Progenitor cell of endocrine pancreas (in vitro differentiated cells): ENCODE data around the gene CCDC192. TPM values are rescaled to one million over a fixed set of nuclear protein-coding genes. Genes with fewer than 3 reads are reported as not detected.

Source experiments
- DNase-seq: peaks from one replicate; pipeline ENCODE4 v3.0.0; 2021; ENCODE audit warnings: low spot score; ENCODE audit not compliant: unreplicated experiment
- H3K27ac Mint-ChIP-seq: 2 replicates; pipeline ENCODE4 v1.8.0; 2021; ENCODE audit warnings: mild to moderate bottlenecking, moderate library complexity, mixed read lengths
- H3K27me3 Mint-ChIP-seq: 2 replicates; pipeline ENCODE4 v1.8.0; 2021; ENCODE audit warnings: mixed read lengths
- H3K36me3 Mint-ChIP-seq: 2 replicates; pipeline ENCODE4 v1.8.0; 2022; ENCODE audit warnings: mixed read lengths; ENCODE audit not compliant: insufficient read depth
- H3K4me1 Mint-ChIP-seq: 2 replicates; pipeline ENCODE4 v1.8.0; 2021; ENCODE audit warnings: low read depth, mixed read lengths
- H3K4me3 Mint-ChIP-seq: 2 replicates; pipeline ENCODE4 v1.8.0; 2021; ENCODE audit warnings: low read depth, mild to moderate bottlenecking, moderate library complexity, mixed read lengths
- H3K9me3 Mint-ChIP-seq: 2 replicates; pipeline ENCODE4 v1.8.0; 2021; ENCODE audit warnings: low read depth, mixed read lengths
- CTCF ChIP-seq: fragments of 200-600 bp; sonication (generic); IDR thresholded peaks from one replicate; pipeline ENCODE4 v1.5.0; 2021; ENCODE audit warnings: antibody characterized with exemption, mild to moderate bottlenecking; ENCODE audit not compliant: unreplicated experiment
- total RNA-seq: library from RNA; stranded (reverse); gene quantifications from 2 replicates; pipeline ENCODE4 v1.2.1, GENCODE V29; 2021

CCDC192 gene
- total RNA-seq, 1 donor from 2014 or later, result not detected

DNA sequence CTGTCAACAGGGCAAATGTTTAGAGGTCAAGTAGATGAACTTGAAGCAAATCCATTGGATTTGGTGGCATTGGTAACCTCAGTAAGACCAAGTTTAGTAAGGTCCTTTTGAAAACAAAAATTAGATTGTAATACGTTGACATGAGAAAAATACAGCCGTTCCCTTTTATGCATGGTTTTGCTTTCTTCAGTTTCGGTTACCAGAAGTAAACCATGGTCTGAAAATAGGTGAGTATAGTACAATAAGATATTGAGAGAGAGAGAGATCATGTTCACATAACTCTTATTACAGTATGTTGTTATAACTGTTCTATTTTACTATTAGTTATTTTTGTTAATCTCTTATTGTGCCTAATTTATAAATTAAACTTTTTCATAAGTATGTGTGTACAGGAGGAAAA lies 223.8 kb downstream of the CCDC192 start:
- H3K9me3 Mint-ChIP-seq, result peaks cover 4% of the 10 kb centered on the region
- H3K4me3 Mint-ChIP-seq, result no peak overlapping the region
- no peak overlapping the region for H3K27ac Mint-ChIP-seq
- peaks cover 2% of the 10 kb centered on the region for H3K36me3 Mint-ChIP-seq
- H3K4me1 Mint-ChIP-seq, result peaks cover 15% of the 10 kb centered on the region
- DNase-seq, result no peak
- no peaks in the 10 kb centered on the region for H3K27me3 Mint-ChIP-seq
- TF ChIP-seq CTCF, result no peak

GRCh38 chr5:127928053-127928452 lies 224.9 kb downstream of the CCDC192 start:
- Mint-ChIP-seq H3K4me3 (no peak overlapping the region), H3K27ac (no peak overlapping the region), H3K9me3 (peaks cover 4% of the 10 kb centered on the region), H3K4me1 (peaks cover 17% of the 10 kb centered on the region), H3K36me3 (peaks cover 2% of the 10 kb centered on the region), H3K27me3 (no peaks in the 10 kb centered on the region)
- DNase-seq, result no peak
- no peak for TF ChIP-seq CTCF

GRCh38 chr5:127930311-127930710 lies 227.1 kb downstream of the CCDC192 start:
- peaks cover 4% of the 10 kb centered on the region for H3K9me3 Mint-ChIP-seq
- no peak for DNase-seq
- peaks cover 22% of the 10 kb centered on the region for H3K4me1 Mint-ChIP-seq
- no peak overlapping the region for H3K27ac Mint-ChIP-seq
- peaks cover 2% of the 10 kb centered on the region for H3K36me3 Mint-ChIP-seq
- no peak for TF ChIP-seq CTCF
- no peaks in the 10 kb centered on the region for H3K27me3 Mint-ChIP-seq
- no peak overlapping the region for H3K4me3 Mint-ChIP-seq

DNA sequence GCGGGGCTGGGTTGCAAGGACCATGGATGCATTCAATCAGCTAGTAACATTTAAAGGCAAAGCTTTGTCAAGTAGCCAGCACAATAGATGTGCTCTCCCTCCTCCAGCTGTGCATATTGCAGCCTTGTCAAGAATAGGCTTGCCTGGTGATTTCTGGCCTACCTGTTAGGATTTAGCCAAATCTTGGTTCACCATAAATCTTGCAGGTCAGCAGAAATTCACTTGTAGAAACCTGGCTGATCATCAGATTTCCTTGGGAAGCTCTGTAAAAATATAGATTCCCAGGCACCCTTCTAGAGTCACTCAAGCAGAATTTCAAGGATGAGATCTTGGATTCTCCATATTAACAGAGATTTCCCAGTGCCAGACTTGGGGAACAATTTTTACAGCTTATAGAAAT lies 228.2 kb downstream of the CCDC192 start:
- H3K4me3 Mint-ChIP-seq, result no peak overlapping the region
- H3K9me3 Mint-ChIP-seq, result peaks cover 4% of the 10 kb centered on the region
- peaks cover 29% of the 10 kb centered on the region for H3K4me1 Mint-ChIP-seq
- peaks cover 2% of the 10 kb centered on the region for H3K36me3 Mint-ChIP-seq
- TF ChIP-seq CTCF, result no peak
- no peak for DNase-seq
- H3K27me3 Mint-ChIP-seq, result no peaks in the 10 kb centered on the region
- no peak overlapping the region for H3K27ac Mint-ChIP-seq

- DNase-seq, result no peak
- peaks cover 35% of the 10 kb centered on the region for H3K4me1 Mint-ChIP-seq
- no peak overlapping the region for H3K4me3 Mint-ChIP-seq
- no peak for TF ChIP-seq CTCF
- H3K36me3 Mint-ChIP-seq, result peaks cover 1% of the 10 kb centered on the region
- no peaks in the 10 kb centered on the region for H3K27me3 Mint-ChIP-seq
- H3K27ac Mint-ChIP-seq, result no peak overlapping the region
- peaks cover 2% of the 10 kb centered on the region for H3K9me3 Mint-ChIP-seq
These were observed 230.2 kb downstream of the CCDC192 start for GRCh38 chr5:127933348-127933747.
